ENCODE measurements around the gene GNB1L.

DNA sequence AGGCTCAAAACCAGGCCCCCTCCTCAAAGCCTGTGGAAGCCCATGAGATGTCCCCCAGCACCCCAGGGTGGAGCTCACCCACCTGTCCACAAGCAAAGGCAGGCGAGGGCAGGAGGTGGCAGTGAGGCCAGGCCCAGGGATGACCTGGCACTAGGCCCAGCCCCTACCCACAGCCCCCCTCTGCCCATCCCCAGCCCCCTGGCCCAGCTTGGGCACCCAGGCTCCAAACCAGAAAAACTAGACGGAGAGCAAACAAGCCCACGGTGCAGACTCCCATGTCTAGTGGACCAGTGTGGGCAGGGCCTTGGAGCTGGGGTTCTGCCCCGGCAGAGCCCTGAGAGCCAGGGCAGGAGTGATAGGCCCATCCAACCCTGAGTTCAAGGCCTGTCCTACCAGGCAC lies 111.0 kb downstream of the GNB1L start:
- TF ChIP-seq EZH2 (IDR thresholded peaks at IDR 0.05; ENCODE audit: low read depth), result no peak
- TF ChIP-seq, protein P1, sequence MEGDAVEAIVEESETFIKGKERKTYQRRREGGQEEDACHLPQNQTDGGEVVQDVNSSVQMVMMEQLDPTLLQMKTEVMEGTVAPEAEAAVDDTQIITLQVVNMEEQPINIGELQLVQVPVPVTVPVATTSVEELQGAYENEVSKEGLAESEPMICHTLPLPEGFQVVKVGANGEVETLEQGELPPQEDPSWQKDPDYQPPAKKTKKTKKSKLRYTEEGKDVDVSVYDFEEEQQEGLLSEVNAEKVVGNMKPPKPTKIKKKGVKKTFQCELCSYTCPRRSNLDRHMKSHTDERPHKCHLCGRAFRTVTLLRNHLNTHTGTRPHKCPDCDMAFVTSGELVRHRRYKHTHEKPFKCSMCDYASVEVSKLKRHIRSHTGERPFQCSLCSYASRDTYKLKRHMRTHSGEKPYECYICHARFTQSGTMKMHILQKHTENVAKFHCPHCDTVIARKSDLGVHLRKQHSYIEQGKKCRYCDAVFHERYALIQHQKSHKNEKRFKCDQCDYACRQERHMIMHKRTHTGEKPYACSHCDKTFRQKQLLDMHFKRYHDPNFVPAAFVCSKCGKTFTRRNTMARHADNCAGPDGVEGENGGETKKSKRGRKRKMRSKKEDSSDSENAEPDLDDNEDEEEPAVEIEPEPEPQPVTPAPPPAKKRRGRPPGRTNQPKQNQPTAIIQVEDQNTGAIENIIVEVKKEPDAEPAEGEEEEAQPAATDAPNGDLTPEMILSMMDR (conservative IDR thresholded peaks at IDR 0.05), result no peak
